DMS53 (cell line): ENCODE data around the gene SMIM20.

Source experiments
- DNase-seq: peaks from one replicate; lab custom pipeline; 2025; lab: John Stamatoyannopoulos, UW

The SMIM20 gene

GRCh38 chr4:25926462-25926861, 12.4 kb downstream of the SMIM20 start:
- DNase-seq: peak; percentile 53

GRCh38 chr4:25927361-25928195, 13.6 kb downstream of the SMIM20 start:
- no peak for DNase-seq

DNA sequence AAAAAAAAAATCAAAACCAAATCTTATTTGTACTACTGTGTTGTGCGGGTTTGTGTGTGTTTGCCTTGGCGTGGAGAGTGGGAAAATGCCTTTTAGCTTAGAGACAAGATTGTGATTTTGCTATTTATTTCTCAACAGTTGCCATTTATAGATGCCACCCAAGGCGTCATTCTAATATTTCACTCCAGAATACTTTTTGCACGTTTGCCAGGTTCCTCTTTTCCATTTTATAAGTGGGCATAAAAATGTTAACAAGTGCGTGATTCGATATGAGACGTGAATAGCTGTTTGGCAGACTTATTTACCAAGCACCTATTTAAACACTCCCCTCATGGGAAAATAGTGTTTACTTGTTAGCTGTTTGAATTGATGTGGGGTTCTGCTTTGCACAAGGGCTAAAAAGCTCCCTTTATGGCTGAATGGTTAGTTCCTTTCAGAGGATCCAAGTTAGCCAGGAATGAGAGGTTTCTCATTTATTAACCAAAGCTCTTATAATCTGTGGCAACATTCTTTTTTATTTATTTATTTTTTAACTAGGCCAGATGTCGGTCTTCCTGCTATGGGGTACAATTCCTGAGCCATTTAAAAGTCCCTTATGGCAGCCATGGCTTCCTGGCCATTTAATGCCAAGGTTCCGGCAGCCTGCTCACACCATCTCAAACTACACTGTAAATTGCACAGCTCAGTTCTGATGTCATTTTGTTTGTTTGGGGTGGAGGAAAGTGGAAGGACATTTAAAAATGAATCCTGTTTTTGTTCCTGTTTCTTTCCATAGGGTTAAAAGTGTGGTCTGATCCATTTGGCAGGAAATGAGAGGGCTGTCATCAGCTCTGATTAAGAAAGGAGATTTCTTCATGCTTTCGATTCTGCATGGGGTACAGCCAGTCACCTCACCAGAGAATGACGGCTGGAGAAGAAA, 14.6 kb downstream of the SMIM20 start:
- peak; percentile 86 for DNase-seq

GRCh38 chr4:25929298-25929686, 15.3 kb downstream of the SMIM20 start:
- no peak for DNase-seq

DNA sequence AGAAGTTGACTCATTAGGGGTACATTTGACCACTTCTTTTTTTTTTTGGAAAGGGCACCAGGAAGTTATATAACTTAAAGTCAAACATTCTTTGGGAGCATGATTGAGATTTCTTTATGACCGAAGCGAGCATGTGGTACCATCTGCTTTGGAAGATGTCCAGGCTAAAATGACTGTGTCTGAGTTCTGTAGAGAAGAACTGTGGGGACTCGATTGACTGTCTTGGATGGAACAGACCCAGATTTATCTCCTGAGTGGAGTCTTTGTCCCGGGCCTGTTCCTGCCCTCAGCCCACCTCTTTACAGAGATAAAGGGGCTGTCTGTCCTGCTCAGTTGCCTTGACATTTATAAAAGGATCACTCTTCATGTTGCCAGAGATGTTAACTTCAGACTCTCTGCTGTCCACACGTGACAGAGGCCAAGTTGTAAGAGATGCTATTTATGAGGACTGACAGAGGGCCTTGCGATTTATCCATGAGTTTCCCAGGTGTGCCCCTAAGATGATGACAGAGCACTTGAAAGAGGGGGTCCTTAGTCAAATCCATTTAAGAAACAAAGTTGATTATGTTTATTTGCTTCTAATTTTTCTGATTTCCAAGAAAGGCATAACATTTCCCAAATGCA, 16.8 kb downstream of the SMIM20 start:
- DNase-seq: no peak

- DNase-seq: no peak
Observed at GRCh38 chr4:25936696-25937095, 22.7 kb downstream of the SMIM20 start.

DNA sequence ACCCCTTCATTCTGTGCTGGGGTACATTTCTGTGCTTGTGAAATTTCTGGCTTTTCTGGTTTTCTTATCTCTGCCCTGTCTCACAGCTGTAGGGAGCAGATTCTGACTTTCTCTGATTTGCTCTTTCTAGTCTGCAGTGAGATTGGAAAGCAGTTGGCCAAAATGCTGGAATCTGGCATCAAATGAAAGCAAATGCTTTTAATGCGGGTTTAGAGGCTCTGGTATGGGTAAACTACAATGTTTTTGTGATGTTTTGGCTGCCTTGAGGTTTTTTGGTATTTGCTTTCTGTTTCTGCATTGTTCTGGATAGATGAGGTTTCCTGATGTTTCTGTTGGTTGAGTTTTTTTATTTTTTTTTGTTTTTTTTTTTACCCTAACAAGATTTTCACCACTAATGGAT, 23.8 kb downstream of the SMIM20 start:
- DNase-seq: no peak

DNA sequence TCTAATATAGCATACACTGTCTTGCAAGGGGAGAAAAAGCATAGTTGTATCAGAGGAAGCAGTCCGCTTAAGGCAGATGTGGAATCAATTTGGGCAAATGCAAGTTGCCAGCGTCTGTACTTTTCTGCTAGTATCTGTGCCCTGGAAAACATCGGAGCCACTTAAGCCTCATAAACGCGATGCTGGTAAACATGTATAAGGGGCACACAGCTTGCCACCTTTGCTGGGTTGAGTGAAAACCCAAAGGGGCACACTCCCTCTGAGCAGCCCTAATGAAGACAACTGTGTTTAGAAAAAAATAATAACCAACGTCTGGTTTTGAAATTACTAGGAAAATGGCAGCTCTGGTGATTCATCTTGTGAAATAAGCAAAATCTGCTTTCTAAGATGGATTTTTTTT, 24.3 kb downstream of the SMIM20 start:
- no peak for DNase-seq

- no peak for DNase-seq
Observed at GRCh38 chr4:25938787-25939186, 24.8 kb downstream of the SMIM20 start.

- DNase-seq: peak; percentile 25
Observed at GRCh38 chr4:25939330-25939729, 25.3 kb downstream of the SMIM20 start.

GRCh38 chr4:25941457-25942221, 27.6 kb downstream of the SMIM20 start:
- DNase-seq: no peak

DNA sequence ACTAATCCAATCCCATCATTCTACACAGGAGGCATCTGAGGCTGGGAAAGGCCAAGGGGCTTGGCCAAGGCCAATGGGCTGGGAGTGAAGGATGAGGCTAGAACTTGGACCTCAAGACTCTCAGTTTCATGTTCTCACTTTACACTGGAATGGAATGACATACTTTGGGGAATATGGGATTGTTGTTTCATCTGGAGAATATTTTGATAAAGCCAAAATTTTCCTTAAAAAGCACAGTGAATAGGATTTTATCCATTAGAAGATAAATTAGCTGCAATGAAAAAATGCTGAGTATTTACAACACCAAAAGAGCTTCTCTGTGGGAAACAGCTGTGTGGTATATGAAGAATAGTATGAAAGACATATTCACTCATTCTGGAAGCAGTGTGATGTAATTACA, 29.3 kb downstream of the SMIM20 start:
- DNase-seq: no peak

GRCh38 chr4:25943805-25944204, 29.8 kb downstream of the SMIM20 start:
- DNase-seq: no peak

DNA sequence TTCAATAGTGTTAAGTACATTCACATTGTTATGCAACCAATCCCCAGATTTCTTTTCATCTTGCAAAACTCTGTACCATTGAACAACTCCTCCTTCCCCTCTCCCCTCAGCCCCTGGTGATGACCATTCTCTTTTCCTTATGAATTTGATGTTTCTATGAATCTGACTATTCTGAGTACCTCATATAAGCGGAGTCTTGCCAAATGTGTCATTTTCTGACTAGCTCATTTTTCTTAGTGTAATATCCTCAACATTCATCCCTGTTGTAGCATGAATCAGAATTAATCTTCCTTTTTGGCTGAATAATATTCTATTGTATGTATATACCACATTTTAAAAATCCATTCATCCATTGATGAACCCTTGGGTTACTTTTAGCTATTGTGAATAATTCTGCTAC, 34.0 kb downstream of the SMIM20 start:
- no peak for DNase-seq

GRCh38 chr4:25949173-25949748, 35.2 kb downstream of the SMIM20 start:
- DNase-seq: peak; percentile 94

DNA sequence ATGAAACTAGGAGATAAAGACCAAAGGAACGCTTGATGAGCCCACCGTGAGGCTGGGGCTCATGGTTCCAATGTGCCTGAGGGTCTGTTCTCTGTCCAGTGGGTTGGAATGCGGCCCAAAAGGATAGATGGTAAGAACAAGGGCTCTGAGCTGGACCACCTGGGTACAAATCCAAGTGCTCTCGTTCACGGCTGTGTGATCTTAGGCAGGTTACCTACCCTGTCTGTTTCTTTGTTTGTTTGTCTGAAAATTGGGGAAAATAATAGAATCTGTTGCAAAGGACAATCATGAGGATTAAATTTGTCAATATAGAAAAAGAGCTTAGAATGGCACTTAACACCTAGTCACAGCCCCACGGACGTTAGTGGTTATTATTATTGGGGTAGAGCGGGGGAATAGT, 36.0 kb downstream of the SMIM20 start:
- no peak for DNase-seq

GRCh38 chr4:25950461-25951389, 36.7 kb downstream of the SMIM20 start:
- DNase-seq: peak; percentile 32

DNA sequence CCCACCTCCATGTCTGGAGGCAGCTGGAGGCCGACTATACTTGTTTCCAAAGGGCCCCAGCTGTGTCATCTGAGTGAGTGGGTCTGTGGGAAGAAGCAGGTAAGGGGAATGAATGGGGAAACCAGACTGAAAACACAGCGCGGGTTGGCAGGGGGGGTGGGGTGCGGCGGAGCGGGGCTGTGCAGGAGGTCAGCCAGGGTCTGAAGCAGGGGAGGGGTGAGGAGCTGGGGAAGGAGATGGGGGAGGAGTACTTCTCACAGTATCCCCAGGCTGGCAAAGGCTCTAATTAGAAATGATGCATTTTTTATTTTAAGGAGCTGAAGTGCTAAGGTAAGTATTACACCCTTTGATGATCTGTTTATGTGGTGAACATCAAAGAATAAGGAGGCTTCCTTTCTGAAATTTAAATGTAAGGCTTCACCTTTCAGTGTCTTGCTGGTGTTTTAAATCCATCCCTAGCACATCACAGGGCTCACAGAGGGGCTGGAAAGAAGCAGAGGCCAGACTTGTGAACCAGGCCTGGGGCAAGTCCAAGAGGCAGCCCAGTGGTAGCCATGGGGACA, 37.5 kb downstream of the SMIM20 start:
- DNase-seq: no peak

DNA sequence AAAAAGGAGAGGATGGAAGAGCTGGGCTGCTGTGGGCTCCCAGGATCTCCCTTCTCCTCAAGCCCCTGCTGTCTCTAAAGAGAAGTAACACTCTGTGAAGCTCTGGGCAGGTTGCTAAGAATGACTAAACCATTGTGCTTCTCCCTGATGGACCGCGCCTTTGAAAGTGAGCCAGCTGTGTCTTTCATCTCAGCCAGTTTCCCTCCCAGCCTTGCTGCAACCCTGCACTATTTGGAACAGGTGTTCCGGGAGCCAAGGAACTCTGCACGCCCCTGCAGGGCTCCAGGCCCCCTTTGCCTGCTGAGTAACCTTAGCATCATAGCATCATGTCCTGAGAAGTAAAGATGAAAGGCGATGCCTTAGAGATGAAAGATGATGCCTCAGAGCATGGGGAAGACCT, 39.7 kb downstream of the SMIM20 start:
- DNase-seq: no peak

- DNase-seq: no peak
Observed at GRCh38 chr4:25954293-25954904, 40.4 kb downstream of the SMIM20 start.
